T-cell (primary cell): ENCODE results near the gene FNIP2. TPM values are rescaled to one million over a fixed set of nuclear protein-coding genes. Genes with fewer than 3 reads are reported as not detected.
"Not testable (repeated sequence)": the region's sequence is repeated elsewhere in the genome, so short reads cannot be mapped to it uniquely, and the experiment has no call there.

Experiments
- ATAC-seq, 4 experiments: fragments of 200-7000 bp in 3 of 4; fragments of 150-1000 bp in 1 of 4; cut with Tn5 transposase; replicated peaks in 1 of 4; 1 replicate in 3 of 4; 2 replicates in 1 of 4; pipeline ENCODE4 v1.10.0; 2021; ENCODE audit warnings: moderate library complexity in 3 of 4, mild to moderate bottlenecking in 2 of 4, moderate number of reproducible peaks in 1 of 4
- CTCF ChIA-PET, 2 donors: fragments of 300-600 bp; sonication (Branson Sonifier 250); formaldehyde crosslinking; loops; one replicate each; lab custom pipeline; 2022; ENCODE audit warnings: antibody characterized with exemption in 2 of 2; lab: Charles Lee
- POLR2A ChIA-PET, 2 donors: fragments of 300-600 bp; sonication (Branson Sonifier 250); formaldehyde crosslinking; loops; one replicate each; lab custom pipeline; 2022; ENCODE audit warnings: antibody characterized with exemption in 2 of 2; lab: Charles Lee
- DNase-seq, 35 experiments: peaks; one replicate each; pipeline versions ENCODE4 v3.0.0 to v3.0.0-alpha.2; 2013 to 2023
- H3K27ac ChIP-seq: one replicate; pipeline ENCODE4 v1.5.1; 2013; ENCODE audit warnings: low read length
- H3K27me3 ChIP-seq, 2 experiments: replicated peaks in 1 of 2; 1 replicate in 1 of 2; 2 replicates in 1 of 2; pipeline versions ENCODE4 v1.6.1 to v1.7.0; 2013; ENCODE audit warnings: low read length in 1 of 2, mixed read lengths in 1 of 2; ENCODE audit not compliant: control insufficient read depth in 2 of 2, insufficient read depth in 2 of 2; ENCODE audit errors: extremely low read depth in 1 of 2
- H3K36me3 ChIP-seq, 2 donors: 1 replicate in 1 of 2; 2 replicates in 1 of 2; pipeline versions ENCODE4 v1.6.1 to v1.7.0; 2013; ENCODE audit warnings: low read length in 1 of 2; ENCODE audit not compliant: control insufficient read depth in 2 of 2, insufficient read depth in 1 of 2; ENCODE audit errors: extremely low read depth in 1 of 2
- H3K4me1 ChIP-seq, 2 experiments: 1 replicate in 1 of 2; 2 replicates in 1 of 2; pipeline versions ENCODE4 v1.6.1 to v1.7.0; 2013; ENCODE audit warnings: low read length in 2 of 2, mixed read lengths in 1 of 2; ENCODE audit not compliant: insufficient read depth in 2 of 2, control insufficient read depth in 1 of 2; ENCODE audit errors: extremely low read depth in 1 of 2
- H3K4me3 ChIP-seq, 2 donors: 1 replicate in 1 of 2; 2 replicates in 1 of 2; pipeline versions ENCODE4 v1.5.1 to v1.7.0; 2013; ENCODE audit warnings: mild to moderate bottlenecking in 2 of 2, low read length in 1 of 2, moderate library complexity in 1 of 2; ENCODE audit not compliant: control insufficient read depth in 1 of 2; ENCODE audit errors: extremely low read depth in 1 of 2
- H3K9me3 ChIP-seq: 2 replicates; pipeline ENCODE4 v1.7.0; 2013
- H3K27ac Mint-ChIP-seq, 2 donors: one replicate each; pipeline ENCODE4 v1.8.0; 2020 to 2021; ENCODE audit warnings: mild to moderate bottlenecking in 2 of 2, mixed read lengths in 2 of 2
- H3K27me3 Mint-ChIP-seq, 2 donors: one replicate each; pipeline ENCODE4 v1.8.0; 2021 to 2022; ENCODE audit warnings: mixed read lengths in 2 of 2
- H3K36me3 Mint-ChIP-seq: one replicate; pipeline ENCODE4 v1.8.0; 2021; ENCODE audit warnings: mixed read lengths
- H3K4me1 Mint-ChIP-seq, 3 donors: one replicate each; pipeline ENCODE4 v1.8.0; 2020 to 2022; ENCODE audit warnings: mixed read lengths in 3 of 3, mild to moderate bottlenecking in 1 of 3
- H3K4me3 Mint-ChIP-seq, 3 donors: one replicate each; pipeline ENCODE4 v1.8.0; 2020 to 2022; ENCODE audit warnings: mild to moderate bottlenecking in 3 of 3, mixed read lengths in 3 of 3, moderate library complexity in 3 of 3
- H3K9me3 Mint-ChIP-seq, 3 donors: one replicate each; pipeline ENCODE4 v1.8.0; 2020 to 2022; ENCODE audit warnings: mixed read lengths in 3 of 3
- WGBS: methylation state at CpG from one replicate; pipeline ENCODE4 v1.1.5; 2013; ENCODE audit warnings: missing lambda C conversion rate; ENCODE audit not compliant: insufficient coverage; 5-methylcytosine and 5-hydroxymethylcytosine counted together
- total RNA-seq, 35 experiments: library from RNA in 6 of 35; stranded (reverse) in 6 of 35; fragments of 120-200 nt in 1 of 35; gene quantifications; one replicate each; pipeline versions ENCODE4 v1.2.1 to v1.2.4 and lab custom pipeline; 2013 to 2026

FNIP2 gene
- total RNA-seq, 5 donors from 2014 or later (not counting 1 experiment from before 2014, with no cell fraction given) = 6.7 to 11.1 (median 10.7) TPM

DNA sequence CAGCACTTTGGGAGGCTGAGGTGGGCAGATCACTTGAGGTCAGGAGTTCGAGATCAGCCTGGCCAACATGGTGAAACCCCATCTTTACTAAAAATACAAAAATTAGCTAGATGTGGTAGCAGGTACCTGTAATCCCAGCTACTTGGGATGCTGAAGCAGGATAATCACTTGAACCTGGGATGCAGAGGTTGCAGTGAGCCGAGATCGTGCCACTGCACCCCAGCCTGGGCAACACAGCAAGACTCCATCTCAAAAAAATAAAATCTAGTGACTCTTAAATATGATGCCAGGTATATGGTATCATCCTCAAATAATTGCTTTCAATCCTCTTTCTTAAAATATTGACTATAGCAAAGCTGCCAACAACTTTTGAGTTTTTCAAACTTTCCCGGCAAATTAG, 40.4 kb downstream of the FNIP2 start:
- H3K4me3 ChIP-seq, H3K9me3 Mint-ChIP-seq, H3K36me3 Mint-ChIP-seq, ATAC-seq, H3K27me3 ChIP-seq, H3K9me3 ChIP-seq, POLR2A ChIA-PET, H3K27ac Mint-ChIP-seq, CTCF ChIA-PET, H3K27me3 Mint-ChIP-seq, H3K27ac ChIP-seq, H3K36me3 ChIP-seq, H3K4me3 Mint-ChIP-seq, DNase-seq: not testable (repeated sequence)
- H3K4me1 Mint-ChIP-seq = peaks cover 37 to 40% (median 39%) of the 10 kb centered on the region in 3 donors
- WGBS = no CpG with 5 or more reads among the region's 4 CpGs
- H3K4me1 ChIP-seq = peaks cover 13 to 28% of the 10 kb centered on the region in 2 experiments

DNA sequence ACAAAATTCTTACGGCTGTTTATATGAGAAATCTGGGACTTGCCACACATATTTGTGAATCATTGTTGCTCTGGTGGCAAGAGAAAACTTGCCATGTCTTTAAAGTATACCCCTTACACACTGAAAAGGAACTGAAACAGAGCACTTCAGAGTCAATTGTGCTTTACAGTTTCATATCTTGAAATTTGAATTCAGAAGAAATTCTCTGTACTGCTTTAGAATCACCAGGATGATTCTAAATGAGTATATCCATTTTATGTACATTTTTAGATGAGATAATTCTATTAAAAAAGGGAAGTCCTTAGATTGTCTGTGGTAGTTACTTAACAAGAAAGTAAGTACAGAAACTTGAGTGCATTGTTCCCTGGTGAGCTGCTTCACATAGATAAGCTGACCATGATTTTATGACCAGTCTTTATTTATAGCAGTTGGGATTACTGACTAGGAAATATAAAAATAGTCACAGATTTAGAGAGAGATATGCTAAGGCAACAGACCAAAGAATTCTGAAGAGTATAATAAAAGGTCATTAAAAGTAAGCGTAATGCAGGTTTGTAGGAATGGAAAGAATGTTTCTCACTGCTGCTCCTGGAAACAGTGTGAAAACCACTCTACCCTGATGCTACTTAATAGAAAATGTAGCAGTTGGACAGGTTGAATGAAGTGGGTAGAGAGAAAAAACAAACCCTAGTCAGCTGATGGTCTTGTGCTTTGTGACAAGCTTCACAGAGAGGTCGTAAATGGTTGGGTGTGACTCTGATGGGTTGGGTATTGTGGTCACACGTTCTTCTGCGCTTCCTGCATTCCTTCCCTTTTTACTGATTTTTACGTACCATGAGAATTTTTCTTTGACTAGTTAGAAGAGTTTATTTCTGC, 41.0 kb downstream of the FNIP2 start:
- DNase-seq (peak in 7 of 35 experiments; percentile 3 to 46 (median 6)), ATAC-seq (peak; percentile 67 to 93 (median 82))
- H3K9me3 ChIP-seq = no peaks in the 10 kb centered on the region
- no CpG with 5 or more reads among the region's 6 CpGs for WGBS
- Mint-ChIP-seq H3K36me3 (no peaks in the 10 kb centered on the region), H3K4me1 (peaks cover 37 to 40% (median 39%) of the 10 kb centered on the region in 3 donors), H3K27ac (peak overlapping the region; percentile 51 to 86), H3K27me3 (no peaks in the 10 kb centered on the region), H3K4me3 (peak overlapping the region; percentile 54 to 67 (median 60)), H3K9me3 (no peaks in the 10 kb centered on the region)
- no peaks in the 10 kb centered on the region for H3K36me3 ChIP-seq
- POLR2A ChIA-PET = interaction anchor here in 1 of 2 donors (0.6 kb wide), 1 partner anchor 87 kb away, joined by 4 read pairs; the partner anchor contains the start of gene PPID
- H3K27me3 ChIP-seq = no peaks in the 10 kb centered on the region
- no peak overlapping the region for H3K27ac ChIP-seq
- H3K4me3 ChIP-seq = no peak overlapping the region
- CTCF ChIA-PET = no interaction called here
- peaks cover 13 to 28% of the 10 kb centered on the region in 2 experiments for H3K4me1 ChIP-seq

DNA sequence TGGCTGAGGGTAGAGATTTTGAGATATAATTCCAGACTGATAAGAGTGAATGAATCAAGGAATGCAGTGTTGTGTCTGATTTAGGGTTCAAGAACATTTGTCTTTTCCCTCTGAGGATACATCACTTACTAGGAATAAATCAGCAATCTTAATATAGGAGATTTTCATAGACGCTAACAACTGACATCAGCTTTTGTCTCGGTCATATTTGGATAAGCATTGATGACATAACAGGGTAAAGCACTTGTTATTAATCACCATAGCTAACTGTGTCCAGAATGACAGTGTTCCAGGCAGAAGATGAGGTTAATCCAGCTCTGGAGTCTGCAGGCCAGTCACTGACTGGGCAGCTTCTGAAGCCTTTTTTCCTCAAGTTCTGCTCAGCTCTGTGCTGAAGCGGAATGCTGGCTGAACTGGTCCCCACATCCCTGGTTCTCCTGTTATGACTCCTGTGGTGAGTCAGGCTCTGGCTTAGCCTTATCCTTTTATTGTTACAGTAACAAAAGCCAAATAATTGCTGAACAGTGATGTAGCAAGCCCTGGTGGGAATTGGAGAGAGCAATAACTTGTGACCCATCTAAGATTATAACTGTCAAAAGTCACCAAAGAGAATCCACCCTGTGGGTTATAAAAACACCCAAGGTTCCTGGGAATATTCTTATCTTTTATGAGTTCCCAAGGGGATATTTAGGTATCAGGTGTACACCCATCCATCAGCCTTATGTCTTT, 41.8 kb downstream of the FNIP2 start:
- no peaks in the 10 kb centered on the region for H3K36me3 ChIP-seq
- no peak overlapping the region for H3K27ac ChIP-seq
- no peaks in the 10 kb centered on the region for H3K9me3 Mint-ChIP-seq
- peaks cover 13 to 28% of the 10 kb centered on the region in 2 experiments for H3K4me1 ChIP-seq
- ChIA-PET CTCF (no interaction called here), POLR2A (no interaction called here)
- H3K27me3 ChIP-seq = no peaks in the 10 kb centered on the region
- H3K4me3 ChIP-seq = no peak overlapping the region
- peak overlapping the region; percentile 51 to 86 for H3K27ac Mint-ChIP-seq
- no peak for ATAC-seq
- peaks cover 37 to 40% (median 39%) of the 10 kb centered on the region in 3 donors for H3K4me1 Mint-ChIP-seq
- 87% methylated on average over 3 of the region's 3 CpGs for WGBS
- H3K4me3 Mint-ChIP-seq = peak overlapping the region; percentile 54 to 67 (median 60)
- H3K27me3 Mint-ChIP-seq = no peaks in the 10 kb centered on the region
- no peak for DNase-seq
- no peaks in the 10 kb centered on the region for H3K9me3 ChIP-seq
- no peaks in the 10 kb centered on the region for H3K36me3 Mint-ChIP-seq

DNA sequence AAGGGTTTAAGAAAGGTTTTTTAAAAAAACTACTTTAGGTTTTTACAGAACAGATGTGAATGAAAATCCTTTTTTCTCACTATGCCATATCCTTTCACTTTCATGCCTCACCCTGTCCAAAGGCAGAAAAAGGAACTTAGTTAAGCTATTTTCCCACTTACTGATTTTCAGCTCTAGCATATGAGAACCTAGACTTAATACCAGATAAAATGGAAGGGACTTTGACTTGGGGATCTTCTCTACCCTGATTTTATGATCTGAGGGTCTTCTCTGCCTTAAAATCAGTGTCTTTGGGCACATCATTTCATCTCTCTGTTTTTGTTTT, 42.4 kb downstream of the FNIP2 start:
- Histone ChIP-seq H3K27me3 (no peaks in the 10 kb centered on the region), H3K36me3 (no peaks in the 10 kb centered on the region), H3K4me1 (peaks cover 13 to 28% of the 10 kb centered on the region in 2 experiments), H3K27ac (no peak overlapping the region), H3K9me3 (no peaks in the 10 kb centered on the region), H3K4me3 (no peak overlapping the region)
- Mint-ChIP-seq H3K4me3 (peak overlapping the region in 1 of 3 donors; percentile 67), H3K27ac (peak overlapping the region in 1 of 2 donors; percentile 86), H3K27me3 (no peaks in the 10 kb centered on the region), H3K9me3 (no peaks in the 10 kb centered on the region), H3K36me3 (no peaks in the 10 kb centered on the region), H3K4me1 (peaks cover 37 to 39% (median 37%) of the 10 kb centered on the region in 3 donors)
- ChIA-PET POLR2A (interaction anchor here in 1 of 2 donors (0.6 kb wide), 1 partner anchor 80 kb away, joined by 3 read pairs; no protein-coding TSS in a partner anchor), CTCF (interaction anchor here in 1 of 2 donors (1.3 kb wide), 1 partner anchor 28 kb away, joined by 3 read pairs; no protein-coding TSS in a partner anchor)
- ATAC-seq (no peak), DNase-seq (no peak)

GRCh38 chr4:158811704-158812103, 42.9 kb downstream of the FNIP2 start:
- POLR2A ChIA-PET = interaction anchor here (0.6 to 1.1 kb wide), 2 partner anchors 16 to 81 kb away, joined by 3 to 4 read pairs; no protein-coding TSS in a partner anchor
- ATAC-seq (peak; percentile 48 to 74 (median 60)), DNase-seq (peak in 9 of 35 experiments; percentile 4 to 30 (median 10))
- Mint-ChIP-seq H3K4me3 (peak overlapping the region; percentile 1 to 67 (median 1)), H3K4me1 (peaks cover 37 to 40% (median 38%) of the 10 kb centered on the region in 3 donors), H3K36me3 (no peaks in the 10 kb centered on the region), H3K27ac (peak overlapping the region; percentile 51 to 59), H3K9me3 (no peaks in the 10 kb centered on the region), H3K27me3 (no peaks in the 10 kb centered on the region)
- H3K27me3 ChIP-seq = no peaks in the 10 kb centered on the region
- CTCF ChIA-PET = interaction anchor here in 1 of 2 donors (1.3 kb wide), 1 partner anchor 29 kb away, joined by 3 read pairs; no protein-coding TSS in a partner anchor
- no peak overlapping the region for H3K27ac ChIP-seq
- no peak overlapping the region for H3K4me3 ChIP-seq
- no peaks in the 10 kb centered on the region for H3K9me3 ChIP-seq
- peaks cover 13 to 28% of the 10 kb centered on the region in 2 experiments for H3K4me1 ChIP-seq
- WGBS = 58% methylated on average over 3 of the region's 6 CpGs
- no peaks in the 10 kb centered on the region for H3K36me3 ChIP-seq

GRCh38 chr4:158812133-158812532, 43.3 kb downstream of the FNIP2 start:
- Mint-ChIP-seq H3K4me1 (peaks cover 40 to 44% (median 42%) of the 10 kb centered on the region in 3 donors), H3K27me3 (no peaks in the 10 kb centered on the region), H3K4me3 (peak overlapping the region in 1 of 3 donors; percentile 67), H3K36me3 (no peaks in the 10 kb centered on the region), H3K9me3 (no peaks in the 10 kb centered on the region), H3K27ac (no peak overlapping the region)
- Histone ChIP-seq H3K9me3 (no peaks in the 10 kb centered on the region), H3K27me3 (no peaks in the 10 kb centered on the region), H3K4me1 (peaks cover 13 to 28% of the 10 kb centered on the region in 2 experiments), H3K4me3 (no peak overlapping the region), H3K36me3 (no peaks in the 10 kb centered on the region), H3K27ac (no peak overlapping the region)
- no CpG with 5 or more reads among the region's 2 CpGs for WGBS
- POLR2A ChIA-PET = interaction anchor here in 1 of 2 donors (1.1 kb wide), 1 partner anchor 16 kb away, joined by 4 read pairs; no protein-coding TSS in a partner anchor
- no peak for ATAC-seq
- no peak for DNase-seq
- CTCF ChIA-PET = interaction anchor here in 1 of 2 donors (1.3 kb wide), 1 partner anchor 29 kb away, joined by 3 read pairs; no protein-coding TSS in a partner anchor
